SK-N-SH treated with all-trans-retinoic acid at 6 μM for 48 hours (cell line): ENCODE data around the gene PREP.

Experiments
- BACH2 ChIP-seq: fragments of 250-450 bp; sonication (Bioruptor Pico); IDR thresholded peaks from 2 replicates; pipeline ENCODE4 v1.9.0; 2021; ENCODE audit warnings: mild to moderate bottlenecking, borderline replicate concordance
- CREB5 ChIP-seq: fragments of 250-450 bp; sonication (Bioruptor Pico); IDR thresholded peaks from 2 replicates; pipeline ENCODE4 v1.5.1; 2020; ENCODE audit warnings: low read depth, mild to moderate bottlenecking, moderate library complexity
- ESRRG ChIP-seq: fragments of 250-450 bp; sonication (Bioruptor Pico); IDR thresholded peaks from 2 replicates; pipeline ENCODE4 v1.6.1; 2021; ENCODE audit warnings: mild to moderate bottlenecking
- ISL1 ChIP-seq: fragments of 250-450 bp; sonication (Bioruptor Pico); IDR thresholded peaks from 2 replicates; pipeline ENCODE4 v2.1.2; 2022; ENCODE audit warnings: mild to moderate bottlenecking, moderate library complexity
- PATZ1 ChIP-seq: fragments of 250-450 bp; sonication (Bioruptor Pico); IDR thresholded peaks from 2 replicates; pipeline ENCODE4 v1.8.0; 2020; ENCODE audit warnings: mild to moderate bottlenecking, moderate library complexity, borderline replicate concordance
- POU6F1 ChIP-seq: fragments of 250-450 bp; sonication (Bioruptor Pico); IDR thresholded peaks from 2 replicates; pipeline ENCODE4 v1.8.0; 2021; ENCODE audit warnings: low read depth, mild to moderate bottlenecking, moderate library complexity, borderline replicate concordance
- PPARA ChIP-seq: fragments of 250-450 bp; sonication (Bioruptor Pico); IDR thresholded peaks from 2 replicates; pipeline ENCODE4 v1.5.0; 2020; ENCODE audit warnings: mild to moderate bottlenecking, borderline replicate concordance
- RARB ChIP-seq: fragments of 250-450 bp; sonication (Bioruptor Pico); IDR thresholded peaks from 2 replicates; pipeline ENCODE4 v1.8.0; 2021; ENCODE audit warnings: mild to moderate bottlenecking, moderate library complexity
- SNAI2 ChIP-seq: fragments of 250-450 bp; sonication (Bioruptor Pico); IDR thresholded peaks from 2 replicates; pipeline ENCODE4 v1.5.0; 2020; ENCODE audit warnings: mild to moderate bottlenecking, moderate library complexity
- TCF4 ChIP-seq: fragments of 250-450 bp; sonication (Bioruptor Pico); IDR thresholded peaks from 2 replicates; pipeline ENCODE4 v1.8.0; 2021; ENCODE audit warnings: mild to moderate bottlenecking, moderate library complexity, borderline replicate concordance
- ZFP3 ChIP-seq: fragments of 250-450 bp; sonication (Bioruptor Pico); IDR thresholded peaks from 2 replicates; pipeline ENCODE4 v1.5.0; 2020; ENCODE audit warnings: mild to moderate bottlenecking, moderate library complexity
- ZFP30 ChIP-seq: fragments of 450-650 bp; formaldehyde crosslinking; IDR thresholded peaks from 2 replicates; pipeline ENCODE4 v1.5.0; 2022; ENCODE audit warnings: mild to moderate bottlenecking, moderate library complexity

- TF ChIP-seq PATZ1 (CRISPR knock-in tag) (no peak), BACH2 (CRISPR knock-in tag) (no peak), PPARA (CRISPR knock-in tag) (no peak), ESRRG (CRISPR knock-in tag) (no peak), CREB5 (no peak), RARB (CRISPR knock-in tag) (no peak), ZFP3 (CRISPR knock-in tag) (no peak), SNAI2 (CRISPR knock-in tag) (no peak), POU6F1 (CRISPR knock-in tag) (no peak), ISL1 (CRISPR knock-in tag) (no peak), ZFP30 (CRISPR knock-in tag) (no peak), TCF4 (CRISPR knock-in tag) (no peak)
These were observed 22.2 kb downstream of the PREP start for GRCh38 chr6:105380634-105381033.
